Subcutaneous adipose tissue (tissue), 4 donors: ENCODE measurements around the gene CIITA. TPM values are rescaled to one million over a fixed set of nuclear protein-coding genes. Genes with fewer than 3 reads are reported as not detected.

Experiments
- CTCF ChIP-seq: fragments of 450-650 bp; IDR thresholded peaks from one replicate; pipeline ENCODE4 v1.5.1; 2016; ENCODE audit warnings: low read depth, mild to moderate bottlenecking, control low read depth, antibody characterized with exemption, moderate library complexity
- total RNA-seq, 4 donors: library from RNA; depleted of rRNA; stranded (reverse); fragments of >200 nt; gene quantifications; one replicate each; pipeline ENCODE4 v1.1.0, GENCODE V29; 2016

Gene CIITA
- total RNA-seq, 4 donors from 2014 or later, result 2.8 to 65.0 (median 13.5) TPM

- no peak for TF ChIP-seq CTCF
Observed at GRCh38 chr16:10965440-10966061, 88.5 kb downstream of the CIITA start.

GRCh38 chr16:10966129-10966528 is 89.1 kb downstream of the CIITA start:
- no peak for TF ChIP-seq CTCF

GRCh38 chr16:10967986-10968385 is 91.0 kb downstream of the CIITA start:
- no peak for TF ChIP-seq CTCF

- TF ChIP-seq CTCF, result no peak
Observed at GRCh38 chr16:10968498-10968897, 91.5 kb downstream of the CIITA start.

GRCh38 chr16:10969615-10970014 is 92.6 kb downstream of the CIITA start:
- TF ChIP-seq CTCF, result no peak

- TF ChIP-seq CTCF, result no peak
Observed at GRCh38 chr16:10970065-10970464, 93.1 kb downstream of the CIITA start.

- TF ChIP-seq CTCF, result no peak
Observed at GRCh38 chr16:10971560-10971961, 94.6 kb downstream of the CIITA start.
